ENCODE measurements around the gene GSE1.
A peak's percentile ranks its signal among the peaks of the same experiment; 100 is the strongest.

The GSE1 gene

GRCh38 chr16:85612801-85613603 lies at the start of gene GSE1:
Gene GSE1, plus strand, starts transcription at chr16:85613322. Its CDS starts 70 bp downstream, at chr16:85613392.
- peak in 23 of 58 donors; percentile 14 to 70 (median 41) for DNase-seq

DNA sequence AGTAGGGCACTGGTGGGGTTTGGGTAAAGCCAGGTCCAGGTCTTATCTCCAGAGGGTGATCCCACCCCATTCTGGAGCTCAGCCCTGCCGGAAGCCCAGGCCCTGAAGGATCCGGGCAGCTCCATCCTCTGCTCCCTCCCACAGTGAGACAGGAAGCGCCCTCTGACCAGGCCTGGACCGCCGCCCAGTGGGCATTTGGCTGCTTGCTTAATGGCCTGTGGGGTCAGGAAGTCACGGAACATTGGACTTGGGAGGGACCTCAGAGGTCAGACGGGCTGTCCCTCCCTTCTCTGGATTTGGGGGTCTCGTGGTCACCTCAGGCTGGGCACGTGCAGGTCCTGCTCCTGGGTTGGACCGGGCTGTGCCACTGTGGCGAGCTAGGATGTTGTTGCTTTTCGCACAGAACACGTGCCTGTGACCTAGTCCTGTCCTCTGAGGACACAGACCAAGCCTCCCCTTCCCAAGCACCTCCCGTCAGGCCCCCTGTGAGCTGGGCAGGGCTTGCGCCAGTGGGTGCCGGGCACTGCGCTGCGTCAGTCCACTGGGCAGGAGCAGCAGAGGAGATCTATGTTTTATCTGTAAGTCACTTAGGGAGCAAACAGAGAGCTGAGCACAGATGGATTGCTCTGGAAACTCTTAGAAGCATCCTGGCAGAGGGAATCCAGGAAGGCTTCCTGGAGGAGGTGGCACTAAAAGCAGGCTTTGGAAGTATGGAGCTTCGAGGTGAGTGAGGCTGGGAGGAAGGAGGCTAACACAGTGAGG lies 49.4 kb upstream of the GSE1 start:
- no peak for DNase-seq

DNA sequence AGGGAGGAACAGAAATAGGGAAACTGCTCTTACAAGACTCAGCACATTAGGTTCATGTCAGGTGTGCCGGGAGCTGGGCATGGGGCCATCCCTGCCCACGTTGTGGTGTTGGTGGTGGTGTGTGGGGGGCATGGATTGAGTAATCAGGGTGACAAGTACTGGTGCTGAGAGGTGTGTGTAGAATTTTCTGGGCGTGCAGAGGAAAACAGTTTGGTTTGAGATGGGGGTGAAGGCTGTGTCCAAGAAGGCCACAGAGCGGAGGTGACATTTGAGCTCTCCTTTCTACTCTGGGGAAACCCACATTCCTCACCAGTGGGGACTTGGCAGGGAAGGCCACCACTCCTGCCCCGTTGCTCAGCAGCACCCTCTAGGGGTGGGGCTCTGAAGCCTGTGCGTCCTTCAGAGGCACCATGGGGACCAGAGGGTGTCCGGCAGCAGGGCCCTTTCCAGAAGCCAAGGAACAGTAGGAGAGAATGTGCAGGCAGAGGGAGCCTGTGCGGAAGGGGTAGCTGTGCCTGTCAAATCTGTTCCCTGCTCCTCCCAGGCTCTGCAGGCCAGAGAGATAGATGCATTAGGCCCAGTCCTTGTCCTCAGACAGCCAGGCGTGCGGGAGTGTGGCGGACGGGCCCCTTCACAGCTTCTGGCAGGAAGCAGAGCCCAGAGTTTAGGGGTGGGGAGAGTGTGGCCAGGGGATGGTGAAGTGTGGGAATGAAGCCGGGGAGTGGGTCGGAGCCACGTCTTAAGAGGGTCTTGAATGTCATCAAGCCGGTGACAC lies 48.7 kb upstream of the GSE1 start:
- DNase-seq: no peak

- no peak for DNase-seq
These were observed 47.8 kb upstream of the GSE1 start for GRCh38 chr16:85565340-85565739.

DNA sequence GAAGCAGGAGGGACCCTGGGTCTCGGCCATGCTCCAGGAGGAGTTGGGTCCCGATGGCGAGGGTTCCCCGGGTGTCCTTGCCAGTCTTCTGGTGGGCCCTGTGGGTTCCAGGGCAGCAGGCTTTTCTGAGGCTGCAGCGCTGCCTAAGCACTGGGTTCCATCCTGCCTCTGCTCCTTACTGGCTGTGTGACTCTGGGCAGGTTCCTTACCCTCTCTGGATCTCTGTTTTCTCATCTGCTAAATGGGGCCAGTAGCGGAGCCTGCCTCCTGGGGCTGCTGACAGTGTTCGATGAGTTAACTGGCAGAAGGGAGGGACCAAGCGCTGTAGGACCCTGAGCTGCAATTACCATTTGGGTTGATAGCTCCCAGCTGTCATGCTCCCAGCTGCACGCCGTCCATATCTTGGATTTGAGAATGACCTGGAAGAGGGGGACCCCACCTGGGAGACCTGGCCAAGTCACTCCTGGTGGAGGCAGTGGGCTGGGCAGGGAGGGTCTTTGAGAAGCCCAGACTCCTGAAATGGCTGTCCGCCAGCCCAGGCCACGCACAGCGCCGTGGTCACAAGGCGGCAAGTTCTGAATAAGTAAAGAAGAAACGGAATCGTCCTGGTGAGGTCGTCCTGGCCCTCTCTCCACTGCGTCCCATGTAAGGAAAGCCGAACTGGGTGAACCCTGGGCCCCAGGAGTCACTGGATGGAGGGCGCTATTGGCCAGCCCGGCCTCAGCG lies 47.2 kb upstream of the GSE1 start:
- DNase-seq: no peak

DNA sequence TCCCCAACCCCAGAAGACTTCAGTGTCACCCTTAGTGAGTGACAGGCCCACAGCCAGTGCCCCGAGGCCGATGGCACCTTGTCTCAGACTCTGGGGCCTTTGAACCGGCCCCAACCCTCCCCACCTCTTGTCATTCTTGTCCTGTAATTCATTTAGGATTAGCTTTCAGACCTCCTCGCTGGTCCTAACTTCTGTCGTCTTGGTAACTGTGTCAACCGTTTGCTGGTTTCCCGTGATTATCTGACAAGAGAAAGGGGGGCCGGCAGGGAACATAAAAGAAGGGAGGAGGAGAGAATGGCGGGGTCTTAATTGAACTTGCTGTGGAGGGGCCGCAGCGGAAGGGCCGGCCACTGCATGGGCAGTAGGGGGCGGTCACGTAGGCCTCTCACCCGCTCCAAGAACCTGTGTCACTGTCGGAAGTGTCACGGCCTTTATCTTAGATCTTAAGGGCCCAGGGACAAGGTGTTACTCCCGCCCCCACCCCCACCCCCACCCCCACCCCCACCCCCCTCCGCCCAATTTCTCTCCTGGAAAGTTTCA lies 46.5 kb upstream of the GSE1 start:
- DNase-seq: no peak

DNA sequence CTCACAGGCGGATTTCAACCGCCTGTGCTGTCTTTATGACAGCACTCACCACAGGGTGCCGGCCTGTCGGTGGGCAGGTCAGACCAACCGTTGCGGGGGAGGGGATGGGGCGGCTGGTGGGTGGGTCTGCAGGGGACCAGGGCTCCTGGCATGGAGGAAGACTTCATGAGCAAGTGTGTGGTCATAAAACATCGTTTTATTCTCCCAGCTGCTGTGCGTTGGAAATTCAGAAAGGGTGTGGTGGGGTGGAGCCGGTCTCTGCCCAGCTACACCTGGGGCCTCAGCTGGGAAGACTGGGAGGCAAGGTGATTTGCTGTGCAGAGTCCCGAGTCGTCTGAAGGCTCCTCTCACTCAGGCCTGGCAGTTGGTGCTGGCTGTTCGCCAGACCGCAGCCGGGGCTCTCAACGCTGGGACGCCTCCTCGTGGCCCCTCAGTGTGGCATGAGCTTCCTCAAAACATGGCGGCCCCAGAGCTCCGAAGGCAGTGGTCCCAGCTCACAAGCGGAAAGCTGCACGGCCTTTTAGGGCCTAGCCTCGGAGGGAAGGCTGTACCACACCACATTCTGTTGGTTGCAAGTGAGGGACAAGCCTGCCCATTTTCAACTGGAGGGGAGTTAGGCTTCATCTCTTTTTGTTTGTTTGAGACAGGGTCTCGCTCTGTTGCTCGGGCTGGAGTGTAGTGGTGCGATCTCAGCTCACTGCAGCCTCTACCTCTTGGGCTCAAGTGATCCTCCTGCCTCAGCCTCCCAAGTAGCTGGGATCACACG lies 45.8 kb upstream of the GSE1 start:
- DNase-seq: no peak

DNA sequence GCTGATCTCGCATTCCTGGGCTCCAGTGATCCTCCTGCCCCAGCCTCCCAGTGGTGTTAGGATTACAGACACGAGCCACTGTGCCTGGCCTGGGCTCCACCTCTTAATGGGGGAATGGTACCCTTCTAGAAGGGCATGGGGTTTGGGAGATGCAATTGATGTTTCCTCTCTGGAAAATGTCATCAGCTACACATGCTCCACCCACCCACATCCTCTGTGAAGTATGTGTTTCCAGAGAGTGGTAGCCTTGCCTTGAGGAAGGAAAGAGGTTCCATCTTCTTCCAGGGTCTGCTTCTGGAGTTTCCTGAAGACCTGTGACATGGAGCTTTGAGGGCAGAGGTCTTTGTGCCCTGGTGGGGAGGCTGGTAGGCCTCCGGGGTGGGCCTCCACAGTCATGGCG lies 45.2 kb upstream of the GSE1 start:
- no peak for DNase-seq

DNA sequence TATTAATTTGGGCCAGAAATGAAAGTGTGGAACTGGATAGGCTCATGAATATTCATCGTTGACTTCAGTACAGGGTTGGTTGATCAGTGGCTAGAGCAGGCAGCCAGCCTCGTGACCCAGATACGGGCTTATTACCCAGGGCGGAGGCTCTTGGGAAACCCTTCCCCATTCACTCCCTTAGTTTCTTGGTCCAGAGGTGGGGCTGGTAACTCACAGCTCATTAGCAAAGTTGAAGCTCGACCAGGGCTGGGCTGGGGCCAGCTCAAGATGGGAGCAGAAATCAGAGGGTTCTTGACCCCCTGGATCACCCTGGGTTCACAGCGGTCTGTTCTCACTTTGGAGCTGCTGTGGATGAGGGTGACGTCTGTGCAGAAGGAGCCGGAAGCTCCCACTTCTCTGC lies 44.6 kb upstream of the GSE1 start:
- no peak for DNase-seq

GRCh38 chr16:85569039-85569614 lies 44.0 kb upstream of the GSE1 start:
- no peak for DNase-seq

DNA sequence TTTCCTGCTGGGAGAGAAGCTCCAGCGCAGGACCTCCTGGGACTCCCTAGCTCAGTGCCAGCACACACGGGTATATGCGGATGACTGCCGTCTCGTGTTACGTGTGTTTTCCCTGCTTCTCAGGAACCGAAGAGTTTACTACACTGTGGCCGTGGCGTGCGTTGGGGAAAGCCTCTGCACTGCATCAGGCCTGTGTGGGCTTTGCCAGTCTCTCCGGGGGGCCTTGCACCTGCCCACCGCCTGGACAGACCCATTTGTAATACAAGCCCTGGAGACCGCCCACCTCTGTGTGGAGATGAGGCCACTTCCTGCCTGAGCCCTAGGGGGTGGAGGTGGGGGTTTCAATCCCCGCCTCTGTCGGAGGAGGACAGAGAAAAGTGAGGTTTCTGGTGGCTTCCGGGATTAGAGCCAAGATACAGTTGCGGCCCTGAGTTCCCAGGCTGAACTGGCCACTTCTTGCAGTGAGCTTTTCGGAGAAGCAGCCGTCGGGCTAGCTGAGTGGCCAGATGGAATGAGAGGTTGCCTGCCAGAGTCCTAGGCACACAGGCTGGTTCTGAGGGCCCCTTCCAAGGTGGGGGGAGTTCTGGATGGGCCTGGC lies 43.4 kb upstream of the GSE1 start:
- no peak for DNase-seq

DNA sequence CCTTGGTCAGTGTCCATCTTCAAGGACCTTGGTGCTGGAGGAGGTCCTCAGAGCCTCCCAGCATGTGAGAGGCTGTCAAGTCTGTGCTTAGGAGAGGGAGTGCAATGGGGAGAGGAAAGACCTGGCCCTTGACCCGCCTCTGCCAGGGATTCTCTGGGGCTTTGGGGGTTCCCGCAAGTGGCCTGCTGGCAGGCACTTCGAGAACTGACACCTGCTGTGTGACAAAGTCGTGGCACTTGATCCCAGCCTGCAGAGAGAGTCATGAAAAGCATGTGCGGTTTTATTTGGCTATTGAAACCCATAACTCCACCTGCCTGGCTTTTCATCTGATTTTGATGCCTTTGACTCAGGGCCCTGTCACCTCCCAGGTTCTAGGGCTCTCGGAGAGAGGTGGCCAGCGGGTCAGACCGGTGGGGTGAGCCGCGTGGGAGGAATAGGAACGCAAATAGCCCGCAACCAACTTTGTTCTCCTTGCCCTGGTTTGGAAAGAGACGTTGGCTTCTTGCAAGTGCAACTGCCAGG lies 42.8 kb upstream of the GSE1 start:
- no peak for DNase-seq

- DNase-seq: no peak
These were observed 42.2 kb upstream of the GSE1 start for GRCh38 chr16:85570735-85571562.

DNA sequence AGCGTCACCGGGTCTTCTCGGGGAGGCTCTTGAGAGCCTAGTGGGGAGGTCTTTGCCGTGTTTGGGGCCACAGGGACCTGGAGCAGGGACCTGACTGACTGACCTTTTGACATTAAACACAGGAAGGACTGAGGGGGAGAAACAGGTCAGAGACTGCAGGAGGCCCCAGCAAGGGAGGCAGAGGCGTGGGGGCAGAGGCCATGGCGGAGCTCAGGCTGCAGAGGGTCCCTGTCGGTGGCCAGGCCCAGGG lies 41.6 kb upstream of the GSE1 start:
- no peak for DNase-seq

DNA sequence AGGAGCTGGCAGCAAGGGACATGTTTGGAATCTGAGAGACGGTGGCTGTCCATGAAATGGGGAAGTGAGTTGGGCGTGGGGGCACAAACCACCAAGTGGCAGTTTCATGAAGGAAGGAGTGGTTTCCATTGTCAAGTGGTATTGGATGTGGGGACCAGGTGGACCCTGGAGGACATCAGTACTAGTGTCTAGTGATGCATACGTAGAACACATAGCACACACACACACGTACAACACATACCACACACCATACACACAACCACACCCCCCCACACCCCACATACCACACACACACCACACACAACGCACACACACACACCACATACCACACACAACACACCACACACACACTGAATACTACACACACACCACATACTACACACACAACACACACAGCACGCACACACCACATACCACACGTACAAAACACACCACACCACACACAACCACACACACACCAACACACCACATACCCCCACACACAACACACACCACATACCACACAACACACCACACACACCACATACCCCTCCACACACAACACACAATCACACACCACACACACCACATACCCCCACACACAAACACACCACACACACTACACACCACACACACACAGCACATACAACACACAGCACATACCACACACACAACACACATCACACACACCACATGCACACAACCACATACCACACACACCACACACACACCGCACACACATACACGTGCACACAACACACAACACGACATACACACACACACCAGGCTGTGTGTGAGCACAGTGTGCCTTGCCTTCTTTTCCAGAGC lies 41.1 kb upstream of the GSE1 start:
- DNase-seq: no peak

DNA sequence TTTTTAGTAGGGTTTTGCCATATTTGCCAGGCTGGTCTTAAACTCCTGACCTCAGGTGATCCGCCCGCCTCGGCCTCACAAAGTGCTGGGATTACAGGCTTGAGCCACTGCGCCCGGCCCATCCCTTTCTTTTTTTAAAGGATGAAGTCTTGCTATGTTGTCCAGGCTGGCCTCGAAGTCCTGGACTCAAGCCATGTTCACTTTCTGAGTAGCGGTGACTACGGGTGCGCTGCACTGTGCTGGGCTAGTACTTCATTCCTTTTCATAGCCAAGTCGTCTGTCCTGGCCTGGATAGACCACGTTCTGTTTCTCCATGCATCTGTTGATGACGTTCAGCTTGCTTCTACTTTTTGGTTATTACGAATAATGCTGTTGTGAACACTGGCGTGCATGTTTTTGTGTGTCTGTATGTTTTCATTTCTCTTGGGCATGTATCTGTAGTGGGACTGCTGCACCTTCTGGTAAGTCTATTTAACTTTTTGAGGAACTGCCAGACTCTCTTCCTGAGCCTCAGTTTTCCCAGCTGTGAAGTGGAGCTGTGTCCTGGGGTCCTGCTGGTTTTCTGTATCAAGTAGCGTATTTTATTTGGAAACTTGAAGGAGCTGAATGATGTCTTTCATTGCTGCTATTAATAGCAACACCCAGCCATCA lies 40.0 kb upstream of the GSE1 start:
- DNase-seq: no peak
